ENCODE data around the gene OSBPL9. TPM values are rescaled to one million over a fixed set of nuclear protein-coding genes. Genes with fewer than 3 reads are reported as not detected.

The OSBPL9 gene
- total and polyA plus RNA-seq, 9 of the 15 experiments (the other 6 are each of a cell fraction or from before 2014, with no cell fraction given), result 43.9 to 217 (median 170) TPM

GRCh38 chr1:51623025-51623424 lies 6.1 kb downstream of the OSBPL9 start (continued):
- TF ChIP-seq, protein P1, sequence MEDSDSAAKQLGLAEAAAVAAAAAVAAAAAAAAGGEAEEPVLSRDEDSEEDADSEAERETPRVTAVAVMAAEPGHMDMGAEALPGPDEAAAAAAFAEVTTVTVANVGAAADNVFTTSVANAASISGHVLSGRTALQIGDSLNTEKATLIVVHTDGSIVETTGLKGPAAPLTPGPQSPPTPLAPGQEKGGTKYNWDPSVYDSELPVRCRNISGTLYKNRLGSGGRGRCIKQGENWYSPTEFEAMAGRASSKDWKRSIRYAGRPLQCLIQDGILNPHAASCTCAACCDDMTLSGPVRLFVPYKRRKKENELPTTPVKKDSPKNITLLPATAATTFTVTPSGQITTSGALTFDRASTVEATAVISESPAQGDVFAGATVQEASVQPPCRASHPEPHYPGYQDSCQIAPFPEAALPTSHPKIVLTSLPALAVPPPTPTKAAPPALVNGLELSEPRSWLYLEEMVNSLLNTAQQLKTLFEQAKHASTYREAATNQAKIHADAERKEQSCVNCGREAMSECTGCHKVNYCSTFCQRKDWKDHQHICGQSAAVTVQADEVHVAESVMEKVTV (CRISPR knock-in tag; IDR thresholded peaks at IDR 0.05), result no peak

DNA sequence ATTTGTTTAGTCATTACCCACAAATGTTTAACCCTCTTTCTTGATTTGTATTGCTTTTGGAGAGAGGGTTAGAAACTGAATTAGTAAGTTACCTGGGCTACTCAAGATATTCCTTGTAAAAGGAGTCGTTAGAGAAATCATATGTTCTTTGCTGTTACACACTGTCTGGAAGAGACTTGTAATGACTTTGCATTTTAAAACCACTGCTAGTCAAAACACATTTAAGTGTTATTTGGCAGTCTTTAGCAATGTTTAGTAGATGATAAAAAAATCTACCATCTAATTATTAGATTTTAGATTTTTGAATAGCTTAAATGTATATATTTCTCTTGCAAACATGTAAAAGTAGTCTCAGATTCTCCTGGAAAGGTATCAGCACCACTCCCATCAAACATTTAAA lies 6.6 kb downstream of the OSBPL9 start:
- in situ Hi-C loops (cut with MboI), result no loop called here
- Histone ChIP-seq H3K27me3 (ENCODE audit: control insufficient read depth in 2 of 2, insufficient read depth in 2 of 2, low read length in 2 of 2) (no peaks in the 10 kb centered on the region), H2AFZ (ENCODE audit: low read depth, low read length) (no peak overlapping the region), H3K9ac (ENCODE audit: insufficient read depth in 1 of 2, low read depth in 2 of 2, low read length in 2 of 2) (peak overlapping the region in 1 of 2 experiments; percentile 40; a peak in 2 of 4 replicates), H3K4me1 (replicated peaks in 1 of 2; ENCODE audit: control insufficient read depth in 2 of 2, insufficient read depth in 2 of 2, low read length in 2 of 2) (peaks cover 17 to 53% of the 10 kb centered on the region in 2 experiments), H3K79me2 (ENCODE audit: control insufficient read depth, insufficient read depth, low read length) (peaks cover 95% of the 10 kb centered on the region), H3K36me3 (ENCODE audit: control insufficient read depth, insufficient read depth, low read length) (no peaks in the 10 kb centered on the region), H3K9me3 (replicated peaks; ENCODE audit: control insufficient read depth, insufficient read depth, low read depth, low read length) (no peaks in the 10 kb centered on the region), H3K4me3 (no peak overlapping the region), H3K9me1 (ENCODE audit: control insufficient read depth, insufficient read depth, low read length) (peaks cover 3% of the 10 kb centered on the region), H4K20me1 (replicated peaks; ENCODE audit: control insufficient read depth, insufficient read depth, low read length) (no peaks in the 10 kb centered on the region), H3K27ac (ENCODE audit: extremely low read depth, low read depth, low read length) (peak overlapping the region; percentile 69; the same call in 2 of the 3 replicates), H3K4me2 (ENCODE audit: insufficient read depth, low read length) (peak overlapping the region; percentile 62; the same call in 1 of the 2 replicates)
- intact Hi-C loops (cut with micrococcal nuclease), result loop anchor here (5.0 kb wide), 1 partner anchor 254 kb away; the partner anchor contains the start of gene NRDC
- POLR2A ChIA-PET, result interaction anchor here (0.6 to 3.0 kb wide), 10 partner anchors 8 to 429 kb away, joined by 3 to 27 read pairs (median 4); no protein-coding TSS in a partner anchor
- ATAC-seq (0 out of 3 replicates have a peak, but pooled peaks have one; percentile 8), FAIRE-seq (no peak), DNase-seq (ENCODE audit: extremely low read depth in 1 of 4, low spot score in 3 of 4) (no peak)
- CTCF ChIA-PET (ENCODE audit: low intra/inter-chr PET ratio), result no interaction called here
- BruUV-seq (replicated peaks), result no TSS peak
- 0% methylated on average over 1 of the region's 1 CpG for WGBS (ENCODE audit: insufficient coverage, low coverage, missing lambda C conversion rate)
- TF ChIP-seq BCOR (IDR thresholded peaks at IDR 0.05), result no peak
- no peak for TF ChIP-seq CHCHD3 (CRISPR knock-in tag; IDR thresholded peaks at IDR 0.05)
- TF ChIP-seq ZNF589 (CRISPR knock-in tag; IDR thresholded peaks at IDR 0.05; ENCODE audit: low read depth), result no peak
- no peak for TF ChIP-seq MEF2D (tag; conservative IDR thresholded peaks at IDR 0.05; ENCODE audit: low read depth)
- no peak for TF ChIP-seq PTTG1 (tag; IDR thresholded peaks at IDR 0.05; ENCODE audit: low read depth)
- peak; percentile 14; the same call in 1 of the 2 replicates for TF ChIP-seq SMARCA4 (IDR thresholded peaks at IDR 0.05)
- TF ChIP-seq MAFG (tag; conservative IDR thresholded peaks at IDR 0.05), result peak; percentile 85
- TF ChIP-seq RFX1 (IDR thresholded peaks at IDR 0.05), result no peak
- peak; percentile 76 for TF ChIP-seq SMAD4 (CRISPR knock-in tag; conservative IDR thresholded peaks at IDR 0.05)
- TF ChIP-seq NCOR1 (IDR thresholded peaks at IDR 0.05), result peak; percentile 42
- TF ChIP-seq ILK (tag; IDR thresholded peaks at IDR 0.05; ENCODE audit: borderline replicate concordance, low read depth), result no peak
- TF ChIP-seq ZNF384 (IDR thresholded peaks at IDR 0.05; ENCODE audit: low read depth, low read length), result no peak
- TF ChIP-seq GATAD2B (IDR thresholded peaks at IDR 0.05; ENCODE audit: borderline replicate concordance), result peak; percentile 39; the same call in 1 of the 2 replicates
- TF ChIP-seq KDM1A (IDR thresholded peaks at IDR 0.05), result 0 out of 4 replicates have a peak, but pooled peaks of 1 of the 2 experiments have one; percentile 7
- TF ChIP-seq NFXL1 (CRISPR knock-in tag; IDR thresholded peaks at IDR 0.05), result no peak
- no peak for TF ChIP-seq PHTF2 (CRISPR knock-in tag; IDR thresholded peaks at IDR 0.05)
- peak; percentile 53; the same call in 1 of the 2 replicates for TF ChIP-seq MAFK (IDR thresholded peaks at IDR 0.05; ENCODE audit: low read length)
- TF ChIP-seq RFX7 (CRISPR knock-in tag; IDR thresholded peaks at IDR 0.05), result no peak
- TF ChIP-seq ZNF316 (IDR thresholded peaks at IDR 0.05), result peak; percentile 79
- TF ChIP-seq GABPA (tag; conservative IDR thresholded peaks at IDR 0.05; ENCODE audit: low read depth), result no peak
- no peak for TF ChIP-seq PURB (CRISPR knock-in tag; IDR thresholded peaks at IDR 0.05; ENCODE audit: low read depth)
- TF ChIP-seq HMGN3 (IDR thresholded peaks at IDR 0.05; ENCODE audit: borderline replicate concordance, extremely low read depth, insufficient read length, low read depth, low read length), result no peak
- TF ChIP-seq RFX5 (IDR thresholded peaks at IDR 0.05; ENCODE audit: low read depth, low read length), result no peak
- TF ChIP-seq KAT8 (IDR thresholded peaks at IDR 0.05; ENCODE audit: low read depth), result no peak
